Fibroblast of pulmonary artery (primary cell): ENCODE data around the gene FMNL3.

Experiments used
- DNase-seq: peaks from one replicate; pipeline ENCODE4 v3.0.0-alpha.2; 2010; ENCODE audit warnings: low read depth
- H3K4me3 ChIP-seq: replicated peaks from 2 replicates; pipeline ENCODE4 v1.5.1; 2011; ENCODE audit warnings: low read depth, mild to moderate bottlenecking, control low read depth, low read length, moderate library complexity
- CTCF ChIP-seq: IDR thresholded peaks from 2 replicates; pipeline ENCODE4 v1.5.1; 2011; ENCODE audit warnings: mild to moderate bottlenecking, control low read depth, low read length, inconsistent platforms; ENCODE audit errors: missing control alignments

FMNL3 gene

GRCh38 chr12:49665384-49665783, 41.8 kb downstream of the FMNL3 start:
- H3K4me3 ChIP-seq = no peak overlapping the region
- no peak for TF ChIP-seq CTCF
- DNase-seq = no peak

- no peak for DNase-seq
- TF ChIP-seq CTCF = no peak
- H3K4me3 ChIP-seq = no peak overlapping the region
Measured at GRCh38 chr12:49664591-49665239, 42.5 kb downstream of the FMNL3 start.

DNA sequence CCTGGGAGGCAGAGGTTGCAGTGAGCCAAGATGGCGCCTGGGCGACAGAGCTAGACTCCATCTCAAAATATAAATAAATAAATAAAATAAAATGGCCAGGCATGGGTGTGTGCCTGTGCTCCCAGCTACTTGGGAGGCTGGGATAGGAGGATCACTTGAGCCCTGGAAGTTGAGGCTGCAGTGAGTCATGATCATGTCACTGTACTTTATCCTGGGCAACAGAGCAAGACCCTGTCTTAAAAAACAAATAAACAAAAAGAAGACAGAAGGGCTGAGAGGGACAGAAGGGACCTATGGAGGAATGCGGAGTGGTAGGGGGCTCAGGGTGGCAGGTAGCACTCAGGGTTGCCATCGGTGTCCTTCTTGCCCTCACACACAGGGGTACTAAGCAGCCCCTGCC, 43.0 kb downstream of the FMNL3 start:
- no peak for DNase-seq
- no peak for TF ChIP-seq CTCF
- no peak overlapping the region for H3K4me3 ChIP-seq

DNA sequence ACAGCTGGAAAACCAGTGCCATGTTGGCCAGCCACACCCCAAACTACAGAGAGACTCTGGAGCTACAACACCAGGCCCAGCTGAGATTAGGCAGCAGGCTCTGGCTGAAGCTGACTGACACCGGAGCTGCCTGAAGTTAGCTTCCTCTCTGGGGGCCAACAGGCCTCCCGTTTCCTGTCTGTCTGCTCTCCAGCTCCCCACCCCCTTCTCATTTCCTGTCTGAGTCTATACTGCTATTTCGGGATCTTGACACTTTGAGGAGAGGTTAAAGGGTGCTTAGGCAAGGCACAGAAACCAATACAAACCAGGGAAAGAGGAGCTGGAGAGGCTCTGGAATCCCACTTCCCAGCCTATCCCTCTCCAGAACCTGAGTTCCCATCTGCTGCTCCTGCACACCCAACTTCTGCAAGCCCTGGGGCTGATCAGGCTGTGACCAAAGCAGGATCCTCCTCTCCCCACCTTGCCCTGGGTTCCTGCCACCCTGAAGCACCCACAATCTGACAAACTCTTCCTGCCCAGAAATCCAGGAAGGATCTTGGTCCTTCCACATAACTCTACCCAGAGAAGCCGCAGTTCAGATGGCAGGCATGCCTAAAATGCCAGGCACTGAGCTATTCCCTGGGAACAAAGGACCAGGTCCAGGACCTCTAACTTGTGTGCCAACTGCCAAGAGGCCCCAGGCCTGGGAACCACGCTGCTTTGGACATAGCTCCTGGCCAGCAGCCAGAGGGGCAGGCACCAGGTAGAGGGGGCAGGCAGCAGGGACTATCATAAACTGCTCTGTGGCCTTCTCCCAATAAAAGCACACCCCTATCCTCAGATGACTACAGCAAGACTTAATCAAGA, 44.0 kb downstream of the FMNL3 start:
- TF ChIP-seq CTCF = no peak
- peak; percentile 93 for DNase-seq
- no peak overlapping the region for H3K4me3 ChIP-seq

DNA sequence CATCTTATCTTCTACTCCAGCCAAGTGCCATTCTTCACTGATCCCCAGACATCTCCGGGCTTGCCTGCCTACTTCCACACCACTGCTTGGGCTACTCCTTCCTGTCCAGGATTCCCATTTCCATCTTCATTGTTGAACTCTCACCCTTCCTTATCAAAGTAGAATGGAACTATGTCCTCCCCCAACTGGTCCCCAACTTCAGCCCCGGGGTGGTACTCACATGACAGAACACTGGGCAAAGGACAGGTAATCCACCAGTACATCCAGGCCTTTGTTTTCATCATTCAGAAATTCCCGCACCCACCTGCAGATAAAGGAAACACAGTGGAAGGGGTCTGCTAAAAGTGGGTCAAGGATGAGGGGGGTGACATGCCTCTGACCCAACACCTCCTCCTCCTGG, 45.5 kb downstream of the FMNL3 start:
- DNase-seq = no peak
- no peak for TF ChIP-seq CTCF
- no peak overlapping the region for H3K4me3 ChIP-seq

DNA sequence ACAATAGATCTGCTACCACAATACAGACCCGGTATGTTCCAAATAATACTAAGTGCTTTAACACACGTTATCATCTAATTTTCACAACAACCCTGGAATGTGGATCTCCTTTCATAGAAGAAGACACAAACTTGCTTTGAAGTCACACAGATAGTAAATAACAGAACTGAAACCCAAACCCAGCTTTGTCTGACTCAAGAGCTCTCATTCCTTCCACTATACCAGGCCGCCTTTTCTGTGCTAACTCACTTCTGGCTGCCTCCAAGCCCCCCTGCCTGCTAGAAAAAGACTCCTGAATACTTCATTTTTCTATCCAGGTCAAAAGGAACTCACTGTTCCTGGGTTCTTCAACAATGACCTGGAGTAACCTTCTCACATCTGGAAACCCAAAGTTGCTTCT, 46.0 kb downstream of the FMNL3 start:
- DNase-seq = no peak
- no peak for TF ChIP-seq CTCF
- no peak overlapping the region for H3K4me3 ChIP-seq

- TF ChIP-seq CTCF = no peak
- DNase-seq = no peak
- no peak overlapping the region for H3K4me3 ChIP-seq
Measured at GRCh38 chr12:49659753-49660152, 47.5 kb downstream of the FMNL3 start.
